Nasal cavity respiratory epithelium epithelial cell of viscerocranial mucosa (primary cell): ENCODE results near the gene PSEN2. TPM values are rescaled to one million over a fixed set of nuclear protein-coding genes. Genes with fewer than 3 reads are reported as not detected.

Experiments
- total RNA-seq: library from RNA; depleted of rRNA; stranded (reverse); fragments of >200 nt; gene quantifications from 2 replicates; pipeline ENCODE4 v1.2.3, GENCODE V29; 2014

PSEN2 gene
- 13.3 and 18.0 TPM in 2 replicates for total RNA-seq

GRCh38 chr1:226870401-226871279 is at the start of gene PSEN2:
PSEN2 (plus strand) TSS chr1:226870616; CDS start chr1:226881908, 11,292 bp downstream.

DNA sequence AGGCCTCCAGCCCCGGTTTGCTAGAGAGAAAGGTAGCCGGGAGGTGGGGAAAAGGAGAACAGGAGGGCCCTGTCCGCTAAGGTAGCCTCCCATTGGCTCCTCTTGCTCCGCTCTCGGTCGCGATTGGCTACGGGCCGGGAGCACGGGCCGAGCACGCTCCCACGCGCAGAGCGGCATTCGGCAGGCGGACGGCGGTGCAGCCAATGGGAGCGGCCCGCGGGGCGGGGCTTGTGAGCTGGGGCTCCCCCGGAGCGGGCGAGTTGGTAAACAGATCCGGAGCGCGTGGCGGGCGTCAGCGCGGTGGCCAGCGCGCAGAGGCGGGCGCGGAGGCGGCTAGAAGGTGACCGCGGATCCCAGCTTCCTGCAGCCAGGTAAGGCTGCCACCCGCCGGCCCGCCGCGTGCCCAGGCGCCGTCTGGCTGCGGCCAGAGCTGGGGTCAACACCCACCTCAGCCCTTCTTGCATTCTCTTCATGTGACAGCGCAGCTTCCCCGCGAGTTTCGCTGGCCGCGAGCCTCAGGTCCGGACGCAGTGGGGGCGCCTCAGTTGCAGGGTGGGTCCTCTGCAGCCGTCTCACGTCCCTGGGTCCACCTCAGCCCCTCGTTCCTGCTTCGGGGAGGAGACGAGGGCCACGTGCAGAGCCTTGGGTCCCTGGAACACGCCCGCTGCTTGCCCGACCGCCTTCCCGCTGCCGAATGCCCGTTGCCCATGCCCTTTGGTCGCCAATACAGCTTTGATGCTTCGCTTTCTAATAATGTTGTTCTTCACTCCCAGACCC is 69.8 kb downstream of the PSEN2 start, which contains the start of gene COQ8A:
TSS of gene COQ8A (plus strand) at position 266 of the 777 bp plus-strand sequence. CDS start 21,092 bp downstream, outside the sequence.

Other genes with a start within 250 kb of the PSEN2 start
- gene ITPKB, start 131.3 kb upstream of the PSEN2 start, total RNA-seq, result 1.7 and 8.8 TPM in 2 replicates
- gene COQ8A, start 69.7 kb downstream of the PSEN2 start, total RNA-seq, result 4.4 and 5.5 TPM in 2 replicates